GM12878 (cell line): Measurements from ENCODE around the gene MYT1. TPM values are rescaled to one million over a fixed set of nuclear protein-coding genes. Genes with fewer than 3 reads are reported as not detected.

Source experiments
- EP300 ChIP-seq, 2 experiments: fragments of 150-350 bp in 1 of 2; IDR thresholded peaks; 2 replicates each; pipeline ENCODE4 v1.6.1; 2011 to 2012; ENCODE audit warnings: low read depth in 2 of 2, low read length in 2 of 2, borderline replicate concordance in 1 of 2, improper control_type of control experiment in 1 of 2, inconsistent platforms in 1 of 2; ENCODE audit not compliant: control insufficient read depth in 1 of 2
- MXI1 ChIP-seq: fragments of 150-350 bp; IDR thresholded peaks from 2 replicates; pipeline ENCODE4 v1.6.1; 2011; ENCODE audit warnings: low read depth, mild to moderate bottlenecking, inconsistent platforms, low read length, improper control_type of control experiment
- MYC ChIP-seq: IDR thresholded peaks from 2 replicates; pipeline ENCODE4 v1.6.1; 2011; ENCODE audit warnings: mild to moderate bottlenecking, low read length, moderate library complexity, inconsistent platforms; ENCODE audit not compliant: insufficient read depth, insufficient replicate concordance, insufficient read length, severe bottlenecking
- POLR2AphosphoS5 ChIP-seq: IDR thresholded peaks from 2 replicates; pipeline ENCODE4 v1.6.1; 2011; ENCODE audit warnings: mild to moderate bottlenecking, low read length, inconsistent platforms
- SUZ12 ChIP-seq: fragments of 200-600 bp; sonication (generic); IDR thresholded peaks from one replicate; pipeline ENCODE4 v1.6.1; 2018; ENCODE audit warnings: antibody characterized with exemption, mild to moderate bottlenecking; ENCODE audit not compliant: unreplicated experiment
- ZBTB11 ChIP-seq: fragments of 450-650 bp; formaldehyde crosslinking; IDR thresholded peaks from 2 replicates; pipeline ENCODE4 v1.5.0; 2022; ENCODE audit warnings: mild to moderate bottlenecking, missing genetic modification characterization
- ZBTB4 ChIP-seq: fragments of 450-650 bp; formaldehyde crosslinking; IDR thresholded peaks from 2 replicates; pipeline ENCODE4 v1.4.0; 2022; ENCODE audit warnings: mild to moderate bottlenecking, moderate library complexity
- polyA plus RNA-seq, 11 experiments: library from polyadenylated mRNA; depleted of rRNA in 4 of 11; unstranded in 6 of 11; stranded (reverse) in 5 of 11; fragments of >200 nt; fragmentation: Nextera tagmentation in 4 of 11; fragmentation: Illumina TruSeq in 1 of 11; extraction: Ambion mirVana in 4 of 11; extraction: Trizol in 1 of 11; gene quantifications; 1 replicate in 1 of 11; 2 replicates in 10 of 11; pipeline versions ENCODE4 v1.2.1 to v1.2.3, GENCODE V29; 2011 to 2016; ENCODE audit warnings: inconsistent platforms in 2 of 11, missing spikeins in 2 of 11, low read depth in 1 of 11
- total RNA-seq, 4 experiments: library from RNA; depleted of rRNA in 3 of 4; stranded (reverse); fragments of >200 nt in 3 of 4; fragmentation: Illumina TruSeq in 1 of 4; extraction: Trizol in 1 of 4; gene quantifications; 2 replicates each; pipeline versions ENCODE4 v1.2.1 to v1.2.3, GENCODE V29; 2013 to 2021

MYT1 gene
- total and polyA plus RNA-seq, 10 of the 15 experiments (the other 5 are each of a cell fraction or from before 2014, with no cell fraction given), result 0.01 to 0.10 TPM; not detected in 8

GRCh38 chr20:64156136-64156885 is 7.9 kb upstream of the MYT1 start (continued):
- no peak for TF ChIP-seq EP300 (IDR thresholded peaks at IDR 0.05; ENCODE audit: borderline replicate concordance in 1 of 2, control insufficient read depth in 1 of 2, low read depth in 2 of 2, low read length in 2 of 2)
- TF ChIP-seq ZBTB4 (CRISPR knock-in tag), result no peak
- no peak for TF ChIP-seq SUZ12
- TF ChIP-seq MXI1, result no peak
- TF ChIP-seq MYC, result no peak
- TF ChIP-seq POLR2AphosphoS5, result no peak
- no peak for TF ChIP-seq ZBTB11 (CRISPR knock-in tag)
